ENCODE results near the gene FLOT1.

Gene FLOT1

GRCh38 chr6:30678964-30679726, 63.3 kb downstream of the FLOT1 start:
- peak; percentile 86 for DNase-seq

All from stimulated activated naive CD4-positive, alpha-beta T cell treated with Interleukin-2 at 50 U/mL for 16 hours (primary cell).